CD4-positive, alpha-beta T cell treated with Interleukin-15 for 4 hours (primary cell): ENCODE data around the gene TDP2.
"Not testable (repeated sequence)": the region's sequence is repeated elsewhere in the genome, so short reads cannot be mapped to it uniquely, and the experiment has no call there.

ENCODE experiments used
- DNase-seq: peaks from one replicate; pipeline ENCODE4 v3.0.0-alpha.2; 2020; ENCODE audit warnings: low spot score

Gene TDP2

DNA sequence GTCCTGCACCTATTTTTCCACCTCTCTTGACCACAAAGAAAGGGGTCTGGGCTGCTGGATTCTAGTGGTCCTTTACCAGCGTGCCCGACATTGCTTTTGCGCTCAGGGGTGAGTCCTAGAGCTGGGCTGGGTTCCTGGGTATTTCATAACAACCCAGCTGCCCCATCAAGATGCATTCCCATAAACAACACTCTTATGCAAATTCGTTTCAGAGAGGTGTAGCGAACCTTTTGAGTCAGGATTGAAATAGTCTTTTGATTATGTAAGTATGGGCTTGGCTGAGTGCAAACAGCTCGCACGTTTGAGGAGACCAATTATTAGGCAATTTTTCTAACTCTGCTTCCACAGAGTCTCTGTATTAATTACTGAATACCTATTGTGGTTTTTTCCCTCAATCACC, 13.9 kb upstream of the TDP2 start:
- DNase-seq: no peak

DNA sequence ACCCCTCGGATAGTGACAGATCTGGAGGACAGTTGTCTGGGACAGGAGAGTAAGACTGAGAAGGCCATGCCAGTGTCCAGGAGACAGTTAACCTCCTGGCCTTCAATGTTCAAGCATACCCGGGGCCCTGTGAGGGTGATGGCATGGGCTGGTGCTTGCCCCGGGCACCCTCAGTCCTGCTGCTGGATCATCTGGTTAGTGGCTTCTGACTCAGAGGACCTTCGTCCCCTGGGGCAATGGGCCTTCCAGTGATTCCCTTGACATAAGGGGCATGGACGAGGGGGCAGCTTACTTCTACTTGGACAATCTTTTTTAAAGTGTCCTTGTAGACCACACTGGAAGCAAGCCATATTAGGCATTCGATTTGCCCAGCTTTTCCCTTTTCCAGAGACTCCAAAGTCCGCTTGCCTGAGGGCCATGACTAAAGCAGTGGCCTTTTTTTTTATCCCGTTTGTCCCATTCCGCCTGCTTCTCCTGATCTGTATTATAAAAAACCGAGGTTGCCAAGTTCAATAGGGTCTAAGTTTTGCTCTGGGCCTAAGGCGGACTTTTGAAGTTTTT, 12.2 kb upstream of the TDP2 start:
- not testable (repeated sequence) for DNase-seq

DNA sequence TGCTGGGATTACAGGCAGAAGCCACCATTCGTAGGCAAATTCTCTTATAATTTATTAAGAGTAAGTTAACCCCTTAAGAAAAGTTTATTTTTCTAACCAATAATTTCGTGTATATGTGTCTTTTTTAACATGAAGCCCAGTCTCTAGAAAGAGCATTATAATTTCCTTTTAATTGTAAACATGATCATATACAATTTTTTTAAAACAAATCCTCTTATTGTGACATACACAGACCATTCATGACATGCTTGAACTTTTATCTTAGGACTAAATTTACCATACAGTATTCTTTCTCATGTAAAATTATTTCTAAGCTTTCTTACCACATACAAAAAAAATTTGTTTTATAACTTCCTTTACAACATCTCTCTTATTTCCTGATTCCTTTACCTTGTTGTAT, 6.9 kb upstream of the TDP2 start:
- DNase-seq: no peak

DNA sequence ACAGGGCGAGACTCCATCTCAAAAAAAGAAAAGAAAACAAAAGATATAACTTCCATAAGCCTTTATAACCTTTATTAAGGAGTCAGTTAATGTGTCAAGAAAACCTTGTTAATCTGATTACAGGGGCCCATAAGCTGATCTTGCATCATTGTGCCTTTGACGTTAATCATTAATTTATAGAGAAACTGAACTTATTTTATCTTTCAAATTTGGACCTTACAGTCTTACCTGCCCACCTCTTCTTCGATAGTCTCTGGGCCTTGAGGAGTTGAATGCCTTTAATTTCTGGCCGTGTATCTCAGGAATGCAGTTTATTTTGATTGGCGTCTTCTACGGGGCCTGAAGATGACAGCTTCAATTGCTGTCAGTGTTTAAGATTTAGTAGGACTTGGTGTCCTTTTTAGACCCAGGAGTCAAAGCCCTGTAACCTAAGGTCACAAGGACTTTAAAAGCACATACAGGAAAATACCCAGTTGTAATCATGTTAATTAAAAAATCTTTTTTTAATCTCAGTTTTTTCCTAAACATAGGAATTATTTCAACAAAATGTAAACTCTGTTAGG, 6.0 kb upstream of the TDP2 start:
- DNase-seq: no peak

DNA sequence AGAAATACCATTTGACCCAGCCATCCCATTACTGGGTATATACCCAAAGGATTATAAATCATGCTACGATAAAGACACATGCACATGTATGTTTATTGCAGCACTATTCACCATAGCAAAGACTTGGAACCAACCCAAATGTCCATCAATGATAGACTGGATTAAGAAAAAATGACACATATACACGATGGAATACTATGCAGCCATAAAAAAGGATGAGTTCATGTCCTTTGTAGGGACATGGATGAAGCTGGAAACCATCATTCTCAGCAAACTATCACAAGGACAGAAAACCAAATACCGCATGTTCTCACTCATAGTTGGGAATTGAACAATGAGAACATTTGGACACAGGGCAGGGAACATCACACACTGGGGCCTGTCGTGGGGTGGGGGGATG, 4.4 kb upstream of the TDP2 start:
- not testable (repeated sequence) for DNase-seq

DNA sequence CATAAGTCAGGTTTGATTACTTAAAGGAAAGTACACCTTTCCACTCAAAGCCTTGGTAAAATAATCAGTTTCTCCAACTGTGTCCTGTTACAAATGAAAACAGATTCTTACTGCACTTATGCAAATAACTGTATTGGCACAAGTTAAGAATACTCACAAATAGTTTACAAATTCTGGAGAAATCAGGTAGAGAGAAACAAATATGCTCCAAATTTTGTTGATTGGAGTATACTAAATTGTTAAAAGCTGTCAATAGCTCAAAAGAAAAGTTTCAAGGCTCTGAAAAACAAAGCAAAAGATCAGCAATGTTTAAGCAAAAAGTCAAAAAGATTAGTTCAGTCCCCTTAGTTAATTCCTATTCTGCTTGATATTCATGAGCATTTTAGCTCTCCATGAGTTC, 3.8 kb upstream of the TDP2 start:
- DNase-seq: not testable (repeated sequence)

DNA sequence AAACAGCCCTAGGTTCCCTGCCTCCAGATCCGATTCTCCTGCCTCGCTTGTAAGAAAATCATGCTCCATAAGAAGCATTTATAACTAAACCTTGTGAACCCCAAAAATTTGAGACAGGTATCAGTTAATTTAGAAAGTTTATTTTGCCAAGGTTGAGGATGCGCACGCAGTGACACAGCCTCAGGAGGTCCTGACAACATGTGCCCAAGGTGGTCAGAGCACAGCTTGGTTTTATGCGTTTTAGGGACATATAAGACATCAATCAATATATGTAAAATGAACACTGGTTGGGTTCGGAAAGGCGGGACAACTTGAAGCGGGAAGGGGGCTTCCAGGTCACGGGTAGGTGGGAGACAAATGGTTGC, 2.3 kb upstream of the TDP2 start:
- no peak for DNase-seq

DNA sequence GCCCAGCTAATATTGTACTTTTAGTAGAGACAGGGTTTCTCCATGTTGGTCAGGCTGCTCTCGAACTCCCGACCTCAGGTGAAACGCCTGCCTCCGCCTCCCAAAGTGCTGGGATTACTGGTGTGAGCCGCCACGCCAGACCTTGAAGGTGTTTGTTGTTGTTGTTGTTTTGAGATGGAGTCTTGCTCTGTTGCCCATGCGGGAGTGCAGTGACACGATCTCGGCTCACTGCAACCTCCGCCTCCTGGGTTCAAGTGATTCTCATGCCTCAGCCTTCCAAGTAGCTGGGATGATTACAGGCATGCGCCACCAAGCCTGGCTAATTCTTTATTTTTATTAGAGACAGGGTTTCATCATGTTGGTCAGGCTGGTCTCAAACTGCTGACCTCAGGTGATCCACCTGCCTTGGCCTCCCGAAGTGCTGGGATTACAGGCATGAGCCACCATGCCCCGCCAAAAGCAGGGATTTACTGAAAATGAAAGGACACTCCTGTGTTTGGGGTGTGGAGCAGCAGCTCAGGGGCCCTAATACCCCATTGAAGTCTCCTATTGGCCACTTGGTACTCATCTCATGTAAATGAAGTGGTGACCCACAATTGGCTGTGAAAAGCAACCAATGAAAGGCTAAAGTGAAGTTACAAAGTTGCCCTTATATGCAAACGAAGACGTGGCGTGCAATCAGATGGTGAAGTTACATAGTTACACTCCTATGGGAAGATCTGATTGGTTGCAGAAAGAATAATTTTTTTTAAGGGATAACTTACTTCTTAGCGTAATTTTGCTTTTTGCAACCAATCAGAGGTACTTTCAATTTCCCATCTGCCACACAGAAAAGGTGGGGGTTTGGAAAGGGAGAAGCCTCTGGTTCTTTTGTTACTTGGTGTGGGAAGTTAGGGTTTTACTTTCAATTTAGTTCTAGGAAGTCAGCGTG, 1.6 kb upstream of the TDP2 start:
- DNase-seq: not testable (repeated sequence)

DNA sequence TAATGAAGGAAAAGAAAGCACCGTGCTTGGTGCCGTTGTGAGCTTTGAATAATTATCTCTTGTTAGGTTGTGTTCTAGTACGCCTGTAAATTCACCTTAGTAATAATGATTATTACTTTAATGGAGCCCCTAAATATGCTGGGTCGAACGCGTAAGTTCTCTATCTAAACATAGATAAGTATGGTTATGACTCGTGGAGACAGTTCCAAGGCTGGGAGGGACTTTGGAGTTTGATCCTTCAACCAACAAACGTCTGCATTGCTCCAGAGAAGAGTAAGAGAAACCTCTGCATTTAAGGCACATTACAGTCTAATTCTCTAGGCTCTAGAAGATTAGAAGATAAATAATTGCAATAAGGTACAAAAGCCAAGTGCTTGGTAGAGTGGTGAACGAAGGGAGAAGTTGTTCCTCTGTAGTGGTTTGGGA, 692 bp upstream of the TDP2 start:
- DNase-seq: no peak

DNA sequence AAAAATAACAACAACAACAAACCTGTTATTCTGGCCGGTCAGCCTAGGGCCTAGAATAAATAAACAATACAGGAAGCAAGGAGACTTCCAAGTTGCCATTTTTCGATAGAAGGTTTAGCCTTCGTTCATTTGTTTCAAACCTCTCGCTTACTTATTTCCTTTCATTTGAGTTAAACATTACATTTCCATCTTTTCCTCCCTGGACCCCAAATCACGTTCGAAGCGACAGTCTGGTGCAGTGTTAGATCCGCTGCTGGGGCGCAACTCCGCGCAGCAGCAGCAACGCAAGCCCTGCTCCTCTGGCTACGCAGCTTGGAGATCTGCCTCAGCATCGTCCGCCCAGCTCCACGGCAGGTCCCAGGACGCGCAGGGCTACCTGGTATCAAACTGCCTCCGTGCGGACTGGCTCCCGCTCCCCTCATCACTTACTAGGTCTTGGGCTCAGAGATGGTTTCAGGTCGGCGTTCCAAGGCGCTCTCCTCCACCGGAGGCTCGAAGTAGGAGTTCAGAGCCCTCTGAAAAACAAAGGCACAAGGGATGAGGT, 530 bp downstream of the TDP2 start:
- peak; percentile 52 for DNase-seq

DNA sequence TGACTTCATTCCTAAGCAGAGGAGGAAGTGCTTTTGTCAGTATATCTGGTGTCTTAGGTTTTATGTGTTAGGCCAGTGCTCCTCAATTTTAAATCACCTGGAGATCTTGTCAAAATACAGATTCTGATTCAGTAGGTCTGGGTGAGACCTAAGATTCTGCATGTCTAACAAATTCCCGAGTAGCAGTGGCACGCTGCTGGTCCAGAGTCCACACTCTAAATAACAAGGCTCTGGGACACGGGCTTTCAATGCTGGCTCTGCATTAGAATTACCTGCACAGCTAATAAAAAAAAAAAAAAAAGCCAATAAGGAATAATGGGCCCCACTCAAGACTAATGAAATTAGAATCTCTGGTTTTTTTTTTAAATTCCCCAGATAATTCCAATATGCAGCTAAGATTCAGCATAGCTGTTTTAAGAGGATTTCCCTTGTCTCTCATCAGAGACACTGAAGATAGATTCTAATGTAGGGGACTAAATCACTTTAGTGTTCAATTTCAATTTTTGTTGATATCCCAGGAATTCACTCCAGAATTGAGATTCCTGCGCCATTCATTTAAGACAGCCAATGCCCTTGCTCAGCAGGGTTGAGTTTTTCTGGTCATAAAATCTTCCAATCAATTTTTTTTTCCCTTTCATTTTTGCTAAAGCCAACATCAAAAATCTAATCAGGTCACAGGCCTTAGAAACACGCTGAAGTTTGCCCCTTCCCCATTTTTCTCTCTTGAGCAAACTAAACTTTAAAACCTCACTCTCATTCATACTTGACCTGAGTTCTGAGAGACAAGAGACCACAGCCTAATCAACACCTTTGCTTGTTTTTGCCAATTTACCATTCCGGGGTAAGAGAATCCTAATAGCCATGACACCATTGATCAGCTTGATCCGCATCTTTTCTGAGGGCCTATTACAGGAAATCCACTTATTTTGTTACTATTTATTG, 2.4 kb downstream of the TDP2 start:
- no peak for DNase-seq

DNA sequence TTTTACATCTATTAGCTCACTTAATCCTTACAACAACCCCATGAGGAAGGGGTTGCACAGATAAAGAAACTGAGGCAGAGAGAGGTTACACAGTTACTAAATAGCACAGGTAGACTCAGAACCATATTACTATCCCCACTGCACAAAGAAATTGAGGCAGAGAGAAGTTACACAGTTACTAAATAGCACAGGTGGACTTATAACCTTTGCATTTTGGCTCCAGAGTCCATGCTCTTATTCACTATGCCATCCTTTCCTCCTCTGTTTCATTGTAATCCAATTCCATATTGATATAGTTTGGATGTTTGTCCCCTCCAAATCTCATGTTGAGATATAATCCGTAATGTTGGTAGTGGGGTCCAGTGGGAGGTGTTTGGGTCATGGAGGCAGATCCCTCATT, 3.5 kb downstream of the TDP2 start:
- no peak for DNase-seq

DNA sequence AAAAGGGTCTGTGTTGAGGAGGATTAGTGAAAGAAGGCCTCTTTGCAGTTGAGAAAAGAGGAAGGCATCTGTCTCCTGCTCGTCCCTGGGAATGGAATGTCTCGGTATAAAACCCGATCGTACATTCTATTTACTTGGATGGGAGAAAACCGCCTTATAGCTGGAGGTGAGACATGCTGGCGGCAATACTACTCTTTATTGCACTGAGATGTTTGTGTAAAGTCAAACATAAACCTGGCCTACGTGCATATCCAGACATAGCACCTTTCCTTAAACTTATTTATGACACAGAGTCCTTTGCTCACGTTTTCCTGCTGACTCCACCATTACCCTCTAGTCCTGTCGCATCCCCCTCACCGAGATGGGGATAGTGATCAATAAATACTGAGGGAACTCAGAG, 4.5 kb downstream of the TDP2 start:
- no peak for DNase-seq

DNA sequence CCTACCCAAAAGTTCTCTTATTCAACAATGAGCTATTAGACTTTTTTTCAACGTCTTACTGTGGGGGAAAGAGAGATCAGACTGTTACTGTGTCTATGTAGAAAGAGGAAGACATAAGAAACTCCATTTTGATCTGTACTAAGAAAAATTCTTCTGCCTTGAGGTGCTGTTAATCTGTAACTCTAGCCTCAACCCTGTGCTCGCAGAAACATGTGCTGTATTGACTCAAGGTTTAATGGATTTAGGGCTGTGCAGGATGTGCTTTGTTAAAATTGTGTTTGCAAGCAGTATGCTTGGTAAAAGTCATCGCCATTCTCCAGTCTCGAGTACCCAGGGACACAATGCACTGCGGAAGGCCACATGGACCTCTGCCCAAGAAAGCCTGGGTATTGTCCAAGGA, 4.9 kb downstream of the TDP2 start:
- not testable (repeated sequence) for DNase-seq

DNA sequence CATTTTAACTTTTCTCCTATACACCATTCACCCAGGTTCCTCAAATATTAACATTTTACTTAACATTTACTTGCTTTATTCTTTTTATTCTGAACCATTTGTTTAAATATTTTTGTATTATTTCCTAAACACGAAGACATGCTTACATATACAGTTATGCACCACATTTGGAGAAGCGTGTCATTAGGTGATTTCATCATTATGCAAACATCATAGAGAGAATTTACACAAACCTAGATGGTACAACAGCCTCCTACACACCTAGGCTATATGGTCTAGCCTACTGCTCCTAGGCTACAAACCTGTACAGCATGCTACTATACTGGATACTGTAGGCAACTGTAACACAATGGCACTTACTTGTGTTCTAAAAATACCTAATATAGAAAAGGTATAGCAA, 6.6 kb downstream of the TDP2 start:
- DNase-seq: no peak

DNA sequence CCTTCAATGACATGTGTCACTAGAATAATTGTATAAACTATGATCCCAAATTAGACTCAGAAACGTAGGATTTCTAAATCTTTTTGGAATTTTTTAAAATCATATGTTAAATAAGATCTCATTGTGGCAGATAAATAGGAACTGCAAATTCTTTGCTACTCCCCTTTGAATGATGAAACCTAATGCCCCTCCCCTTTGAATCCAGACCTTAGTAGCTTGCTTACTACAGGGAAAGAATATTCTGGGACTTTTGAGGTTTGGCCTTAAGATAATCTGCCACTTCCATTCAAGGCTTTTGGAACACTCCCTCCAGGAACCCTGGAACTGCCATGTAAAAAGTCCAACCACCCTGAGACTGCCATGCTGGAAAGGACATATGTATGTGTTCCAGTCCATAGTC, 7.1 kb downstream of the TDP2 start:
- DNase-seq: no peak

DNA sequence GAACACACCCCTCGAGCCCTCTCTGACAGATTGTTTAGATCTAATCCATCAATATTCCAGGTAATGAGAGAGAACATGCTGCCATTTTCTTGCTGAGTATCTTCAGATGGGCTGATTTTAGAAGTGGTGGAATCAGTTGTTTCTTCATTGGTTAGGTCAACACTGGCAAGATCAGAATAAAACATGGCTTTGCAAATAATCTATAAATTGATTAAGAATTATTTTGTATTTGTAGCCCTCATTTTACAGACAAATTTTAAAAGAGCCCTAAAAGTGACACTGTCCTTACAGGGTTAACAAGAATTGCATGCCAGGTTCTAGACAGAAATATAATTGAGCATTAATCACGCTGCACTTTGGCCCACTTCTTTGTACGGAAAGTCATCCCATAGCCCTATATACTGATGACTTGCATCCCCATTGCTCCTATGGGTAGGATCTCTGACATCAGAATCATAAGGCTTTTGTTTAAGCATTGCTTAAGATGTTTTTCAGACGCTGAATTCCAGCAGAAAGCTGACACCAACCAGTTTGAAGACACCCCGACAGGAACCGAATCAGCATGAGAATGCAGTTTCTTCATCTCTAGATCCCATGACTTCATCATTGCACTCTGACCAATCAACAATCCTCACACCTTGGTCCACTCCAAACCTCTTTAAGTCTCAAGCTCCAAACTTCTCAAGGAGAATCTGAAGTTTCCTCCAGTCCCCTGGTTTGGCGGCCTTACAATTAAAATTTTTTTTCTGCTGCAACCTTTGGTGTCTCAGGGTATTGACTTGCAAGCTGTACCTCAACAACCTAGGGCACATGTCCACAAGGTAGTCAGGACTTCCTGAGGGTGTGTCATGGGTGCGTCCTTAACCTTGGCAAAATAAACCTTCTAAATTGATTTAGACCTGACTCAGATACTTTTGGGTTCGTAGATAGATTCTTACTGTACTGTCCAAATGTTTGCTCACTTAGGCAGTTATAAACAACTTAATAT, 7.8 kb downstream of the TDP2 start:
- DNase-seq: no peak

DNA sequence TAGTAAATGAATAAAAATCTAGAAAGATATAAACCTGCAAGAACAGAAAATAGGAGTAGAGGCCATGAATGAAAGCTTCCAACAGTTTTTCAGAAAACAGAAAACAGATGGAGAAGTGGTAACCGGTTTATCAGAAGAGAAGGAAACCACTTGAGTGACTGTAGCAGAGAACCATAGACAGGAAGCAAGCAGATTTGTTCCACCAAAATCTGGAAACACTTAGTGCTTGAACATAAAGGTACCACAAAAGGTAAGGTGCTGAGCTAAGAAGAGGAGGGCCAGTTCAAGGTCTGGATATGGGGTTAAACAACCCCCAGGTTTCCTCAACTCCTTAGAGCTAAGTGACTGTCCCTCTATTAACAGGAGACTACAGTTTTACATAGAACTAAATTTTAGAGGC, 11.5 kb downstream of the TDP2 start:
- DNase-seq: no peak

DNA sequence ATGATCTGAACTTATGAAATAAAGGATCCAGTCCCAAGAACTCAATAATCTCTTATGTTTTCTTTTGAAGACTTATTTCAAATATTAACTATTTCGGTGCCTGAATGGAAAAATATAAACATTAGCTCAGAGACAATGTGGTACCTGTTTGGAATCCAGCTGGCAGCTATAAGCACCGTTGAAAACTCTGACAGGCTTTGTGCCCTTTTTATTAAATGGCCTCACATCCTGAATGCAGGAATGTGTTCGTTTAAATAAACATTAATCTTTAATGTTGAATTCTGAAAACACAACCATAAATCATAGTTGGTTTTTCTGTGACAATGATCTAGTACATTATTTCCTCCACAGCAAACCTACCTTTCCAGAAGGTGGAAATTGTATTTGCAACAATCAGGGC, 16.3 kb downstream of the TDP2 start:
- DNase-seq: no peak

DNA sequence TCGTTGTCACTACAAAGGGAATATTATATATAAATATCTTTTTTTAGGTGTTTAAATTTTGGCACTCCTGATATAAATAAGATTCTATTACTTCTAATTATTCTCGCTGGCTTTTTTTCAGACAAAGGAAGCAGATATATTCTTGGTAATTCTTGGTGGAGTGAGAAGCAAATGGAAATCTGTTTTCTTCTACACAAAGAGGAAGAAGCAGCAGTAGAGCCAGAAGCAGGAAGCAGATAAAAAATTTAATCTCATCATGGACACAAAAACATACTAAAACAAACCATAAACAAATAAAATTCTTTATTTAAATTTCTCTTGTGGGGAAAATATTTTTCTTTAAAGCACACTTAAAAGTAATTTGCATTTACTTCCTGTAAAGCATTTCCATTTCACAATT, 17.0 kb downstream of the TDP2 start:
- DNase-seq: no peak

DNA sequence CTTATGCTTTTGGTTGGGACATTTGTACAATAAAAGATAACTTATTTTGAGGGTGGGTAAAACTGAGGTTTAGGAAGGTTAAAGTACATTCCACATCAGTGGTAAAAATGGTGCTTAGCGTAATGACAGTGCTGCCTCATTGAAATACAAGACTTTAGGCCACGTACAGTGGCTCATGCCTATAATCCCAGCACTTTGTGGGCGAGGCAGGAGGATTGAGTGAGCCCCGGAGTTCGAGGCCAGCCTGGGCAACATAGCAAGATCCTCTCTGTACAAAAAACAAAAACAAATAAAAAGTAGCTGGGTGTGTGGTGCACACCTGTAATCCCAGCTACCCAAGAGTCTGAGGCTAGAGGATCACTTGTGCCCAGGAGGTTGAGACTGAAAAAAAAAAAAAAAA, 18.4 kb downstream of the TDP2 start:
- no peak for DNase-seq
